ENCODE results near the gene SUSD3. TPM values are rescaled to one million over a fixed set of nuclear protein-coding genes. Genes with fewer than 3 reads are reported as not detected.

Gene SUSD3
- total and polyA plus RNA-seq, 4 donors = 2.6 to 10.3 (median 4.4) TPM

DNA sequence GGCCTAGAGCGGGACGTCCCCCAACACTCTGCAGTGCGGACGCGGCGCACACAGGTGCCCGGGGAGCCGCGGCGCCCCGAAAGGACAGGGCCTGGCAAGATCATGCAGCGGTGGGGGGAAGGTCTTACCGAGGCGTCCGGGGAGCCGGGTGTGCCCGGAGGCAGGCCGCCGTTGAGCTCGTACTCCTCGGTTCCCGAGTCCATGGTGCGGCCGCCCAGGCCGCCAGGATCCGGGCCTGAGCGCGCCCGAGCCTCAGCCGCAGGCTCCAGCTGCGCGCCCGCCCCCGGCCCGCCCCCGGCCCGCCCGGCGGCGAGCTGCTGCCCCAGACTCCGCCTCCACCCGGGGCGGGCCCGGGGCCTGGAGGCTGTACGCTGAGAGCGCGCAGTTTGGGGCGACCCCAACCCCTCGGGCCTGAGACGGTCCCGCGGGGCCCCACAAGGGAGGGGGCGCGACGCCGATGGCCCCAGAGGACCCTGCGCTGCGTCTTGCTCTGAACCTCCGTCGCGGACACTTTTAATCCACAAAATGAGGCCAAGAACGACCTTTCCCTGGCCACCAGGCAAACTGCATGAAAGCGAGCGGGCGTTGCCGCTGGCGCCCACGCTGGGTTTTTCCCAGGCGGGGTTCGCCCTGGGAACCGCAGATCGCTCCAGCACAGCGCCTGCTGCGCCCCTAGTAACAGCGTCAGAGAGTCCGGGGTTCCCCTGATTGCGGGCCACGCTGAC, 75.7 kb downstream of the SUSD3 start, which contains the start of gene NINJ1:
NINJ1 (minus strand) TSS at position 237 of the 725 bp plus-strand sequence; CDS start at position 203, 34 bp downstream.
- ATAC-seq (ENCODE audit: low FRiP score) = peak; percentile 90
- Histone ChIP-seq H3K4me3 (ENCODE audit: low read length in 2 of 2) (peak within 1 kb of the TSS; percentile 64 to 87), H3K27ac (ENCODE audit: low read depth in 1 of 2, low read length in 2 of 2) (peak within 1 kb of the TSS; percentile 88 to 97), H3K9me3 (ENCODE audit: control insufficient read depth, low read length) (no peaks in the 10 kb centered on the region), H3K27me3 (ENCODE audit: control insufficient read depth in 1 of 2, insufficient read depth in 2 of 2, low read length in 1 of 2) (no peaks in the 10 kb centered on the region), H3K36me3 (ENCODE audit: control insufficient read depth in 1 of 2, insufficient read depth in 2 of 2, low read length in 1 of 2) (no peaks in the 10 kb centered on the region), H3K4me1 (ENCODE audit: control insufficient read depth in 1 of 2, insufficient read depth in 2 of 2, low read length in 2 of 2) (no peaks in the 10 kb centered on the region)
- peak; percentile 83 to 91 for DNase-seq
- intact Hi-C loops (cut with DNase I) = loop anchor here in 1 of 2 donors (5.0 to 10.0 kb wide), 3 partner anchors 37 to 441 kb away; partner anchors contain the start of genes CARD19, FAM120A, FAM120AOS and PHF2
- 0 to 1% methylated on average over 67 to 78 of the region's 78 CpGs for WGBS, 2 donors

Other genes starting within 250 kb of the SUSD3 start
- gene ZNF484, start 180.7 kb upstream of the SUSD3 start, total RNA-seq = 10 to 100 TPM; 11.6 to 17.3 TPM
- 1 to 10 TPM; 1.5 to 1.9 TPM for gene ZNF484, start 180.7 kb upstream of the SUSD3 start, polyA plus RNA-seq
- gene FGD3, start 111.2 kb upstream of the SUSD3 start, total RNA-seq = 10 to 100 TPM in 1 of 2 donors, 1 to 10 TPM in 1; 8.6 to 13.4 TPM
- 1 to 10 TPM in 1 of 2 donors, under 1 TPM in 1; 0.69 to 3.0 TPM for gene FGD3, start 111.2 kb upstream of the SUSD3 start, polyA plus RNA-seq
- gene CARD19, start 37.5 kb downstream of the SUSD3 start, total RNA-seq = 10 to 100 TPM; 47.7 to 50.5 TPM
- gene CARD19, start 37.5 kb downstream of the SUSD3 start, polyA plus RNA-seq = 10 to 100 TPM; 80.1 to 92.3 TPM
- 10 to 100 TPM; 66.8 to 80.3 TPM for gene NINJ1, start 75.5 kb downstream of the SUSD3 start, total RNA-seq
- gene NINJ1, start 75.5 kb downstream of the SUSD3 start, polyA plus RNA-seq = 100 to 1,000 TPM in 1 of 2 donors, 10 to 100 TPM in 1; 46.7 to 113 TPM
- gene WNK2, start 125.4 kb downstream of the SUSD3 start, total RNA-seq = 1 to 10 TPM; 3.6 to 3.7 TPM
- 1 to 10 TPM in 1 of 2 donors, under 1 TPM in 1; 0.13 to 2.1 TPM for gene WNK2, start 125.4 kb downstream of the SUSD3 start, polyA plus RNA-seq